ENCODE data around the gene KLHL10. TPM values are rescaled to one million over a fixed set of nuclear protein-coding genes. Genes with fewer than 3 reads are reported as not detected.
A peak's percentile ranks its signal among the peaks of the same experiment; 100 is the strongest.

KLHL10 gene
- total RNA-seq, 1 experiment from 2014 or later = not detected

DNA sequence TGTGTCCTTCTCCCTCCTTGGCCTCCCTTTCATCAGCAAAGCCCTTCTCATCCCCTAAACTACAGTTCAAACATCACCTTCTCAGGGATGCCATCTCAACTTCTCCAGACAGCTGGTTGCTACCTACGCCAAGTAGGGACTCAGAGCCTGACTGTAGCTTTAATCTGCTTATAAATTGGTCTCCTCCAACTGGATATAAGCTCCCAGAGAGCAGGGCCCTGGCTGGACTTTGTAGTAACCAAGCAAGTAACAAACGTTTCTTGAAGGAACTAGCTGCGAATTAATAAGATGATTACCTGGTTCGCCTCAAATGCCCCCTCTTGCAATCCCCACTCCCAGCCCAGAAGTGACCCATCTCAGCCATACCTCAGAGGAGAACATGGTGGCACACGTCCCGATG lies 45.1 kb downstream of the KLHL10 start:
- ChIA-PET POLR2A (ENCODE audit: unreplicated experiment) (no interaction called here), CTCF (no interaction called here)
- Histone ChIP-seq H3F3A (ENCODE audit: low read length, unreplicated experiment) (no peaks in the 10 kb centered on the region), H3K4me1 (ENCODE audit: insufficient read depth, low read length) (no peaks in the 10 kb centered on the region), H4K20me1 (ENCODE audit: low read length) (no peaks in the 10 kb centered on the region), H3K27ac (ENCODE audit: low read length) (no peak overlapping the region), H3K4me2 (ENCODE audit: low read length) (no peak overlapping the region), H3K79me2 (ENCODE audit: low read length) (no peaks in the 10 kb centered on the region), H3K9me3 (ENCODE audit: low read length) (no peaks in the 10 kb centered on the region), H2AFZ (ENCODE audit: low read length) (no peak overlapping the region), H3K36me3 (ENCODE audit: low read depth, low read length) (peaks cover 44% of the 10 kb centered on the region), H3K4me3 (ENCODE audit: low read length) (no peak overlapping the region), H3K27me3 (ENCODE audit: low read length) (no peaks in the 10 kb centered on the region), H3K9me2 (replicated peaks; ENCODE audit: low read length) (no peaks in the 10 kb centered on the region), H3K9ac (ENCODE audit: low read length) (no peak overlapping the region)
- TF ChIP-seq, protein P1, sequence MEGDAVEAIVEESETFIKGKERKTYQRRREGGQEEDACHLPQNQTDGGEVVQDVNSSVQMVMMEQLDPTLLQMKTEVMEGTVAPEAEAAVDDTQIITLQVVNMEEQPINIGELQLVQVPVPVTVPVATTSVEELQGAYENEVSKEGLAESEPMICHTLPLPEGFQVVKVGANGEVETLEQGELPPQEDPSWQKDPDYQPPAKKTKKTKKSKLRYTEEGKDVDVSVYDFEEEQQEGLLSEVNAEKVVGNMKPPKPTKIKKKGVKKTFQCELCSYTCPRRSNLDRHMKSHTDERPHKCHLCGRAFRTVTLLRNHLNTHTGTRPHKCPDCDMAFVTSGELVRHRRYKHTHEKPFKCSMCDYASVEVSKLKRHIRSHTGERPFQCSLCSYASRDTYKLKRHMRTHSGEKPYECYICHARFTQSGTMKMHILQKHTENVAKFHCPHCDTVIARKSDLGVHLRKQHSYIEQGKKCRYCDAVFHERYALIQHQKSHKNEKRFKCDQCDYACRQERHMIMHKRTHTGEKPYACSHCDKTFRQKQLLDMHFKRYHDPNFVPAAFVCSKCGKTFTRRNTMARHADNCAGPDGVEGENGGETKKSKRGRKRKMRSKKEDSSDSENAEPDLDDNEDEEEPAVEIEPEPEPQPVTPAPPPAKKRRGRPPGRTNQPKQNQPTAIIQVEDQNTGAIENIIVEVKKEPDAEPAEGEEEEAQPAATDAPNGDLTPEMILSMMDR (conservative IDR thresholded peaks at IDR 0.05; ENCODE audit: low read depth, low read length) = no peak
- no peak for TF ChIP-seq EZH2phosphoT487 (IDR thresholded peaks at IDR 0.05; ENCODE audit: borderline replicate concordance, low read length)
- TF ChIP-seq EZH2 (IDR thresholded peaks at IDR 0.05; ENCODE audit: low read length, unreplicated experiment) = no peak
- intact Hi-C loops (cut with micrococcal nuclease) = no loop called here
- no TSS peak for BruUV-seq (replicated peaks)
- ATAC-seq = no peak
- DNase-seq = no peak

DNA sequence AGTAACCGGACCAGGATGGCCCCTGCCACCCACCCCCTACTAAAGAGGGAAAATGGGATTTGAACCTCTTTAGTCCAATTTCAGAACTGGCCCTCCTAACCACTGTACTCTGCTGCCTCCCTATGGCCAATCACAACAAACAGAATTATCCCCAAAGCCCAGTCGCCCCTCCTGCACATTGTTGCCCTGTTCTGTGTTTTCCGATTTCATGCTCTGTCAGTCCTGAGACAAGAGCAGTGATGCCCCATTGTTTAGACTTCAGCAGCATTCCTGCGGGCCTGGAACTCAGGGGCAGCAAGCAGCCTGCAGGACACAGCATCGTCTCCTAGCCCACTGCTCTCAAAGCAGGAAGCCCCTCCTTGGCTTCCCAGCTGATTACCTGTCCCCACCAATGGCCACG lies 48.1 kb downstream of the KLHL10 start:
- intact Hi-C loops (cut with micrococcal nuclease) = no loop called here
- Histone ChIP-seq H3K27ac (ENCODE audit: low read length) (no peak overlapping the region), H3K4me1 (ENCODE audit: insufficient read depth, low read length) (no peaks in the 10 kb centered on the region), H4K20me1 (ENCODE audit: low read length) (no peaks in the 10 kb centered on the region), H3K4me3 (ENCODE audit: low read length) (no peak overlapping the region), H3K4me2 (ENCODE audit: low read length) (no peak overlapping the region), H3K36me3 (ENCODE audit: low read depth, low read length) (peaks cover 37% of the 10 kb centered on the region), H3K9ac (ENCODE audit: low read length) (no peak overlapping the region), H3K9me3 (ENCODE audit: low read length) (no peaks in the 10 kb centered on the region), H3F3A (ENCODE audit: low read length, unreplicated experiment) (no peaks in the 10 kb centered on the region), H3K27me3 (ENCODE audit: low read length) (no peaks in the 10 kb centered on the region), H3K79me2 (ENCODE audit: low read length) (no peaks in the 10 kb centered on the region), H3K9me2 (replicated peaks; ENCODE audit: low read length) (no peaks in the 10 kb centered on the region), H2AFZ (ENCODE audit: low read length) (no peak overlapping the region)
- ChIA-PET CTCF (no interaction called here), POLR2A (ENCODE audit: unreplicated experiment) (no interaction called here)
- DNase-seq (no peak), ATAC-seq (no peak)
- TF ChIP-seq, protein P1 (conservative IDR thresholded peaks at IDR 0.05; ENCODE audit: low read depth, low read length) = peak; percentile 48
- TF ChIP-seq EZH2phosphoT487 (IDR thresholded peaks at IDR 0.05; ENCODE audit: borderline replicate concordance, low read length) = no peak
- BruUV-seq (replicated peaks) = no TSS peak

DNA sequence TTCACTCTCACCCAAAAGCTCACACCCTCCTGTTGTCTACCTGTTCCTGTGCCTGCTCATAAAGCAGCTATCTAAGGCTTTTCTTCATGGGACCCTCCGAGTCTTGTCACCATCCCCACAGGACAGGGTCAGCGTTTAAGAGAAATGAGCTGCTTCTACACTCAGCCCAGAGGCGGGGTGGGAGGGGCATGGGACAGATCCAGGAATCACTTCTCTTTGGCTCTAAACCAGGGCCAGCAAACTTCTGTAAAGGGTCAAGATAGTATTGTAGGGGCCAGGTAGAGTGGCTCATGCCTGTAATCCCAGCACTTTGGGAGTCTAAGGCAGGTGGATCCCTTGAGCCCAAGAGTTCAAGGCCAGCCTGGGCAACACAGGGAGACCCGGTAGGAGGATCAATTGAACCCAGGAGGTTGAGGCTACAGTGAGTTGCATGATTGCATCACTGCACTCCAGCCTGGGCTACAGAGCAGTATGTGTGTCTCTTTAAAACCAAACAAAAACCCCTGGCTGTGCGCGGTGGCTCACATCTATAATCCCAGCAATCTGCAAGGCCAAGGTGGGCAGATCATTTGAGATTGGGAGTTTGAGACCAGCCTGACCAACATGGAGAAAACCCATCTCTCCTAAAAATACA lies 50.8 kb downstream of the KLHL10 start:
- H2AFZ ChIP-seq (ENCODE audit: low read length) = no peak overlapping the region
- H3K4me2 ChIP-seq (ENCODE audit: low read length) = no peak overlapping the region
- no peaks in the 10 kb centered on the region for H3F3A ChIP-seq (ENCODE audit: low read length, unreplicated experiment)
- ATAC-seq = no peak
- H4K20me1 ChIP-seq (ENCODE audit: low read length) = no peaks in the 10 kb centered on the region
- intact Hi-C loops (cut with micrococcal nuclease) = no loop called here
- H3K4me3 ChIP-seq (ENCODE audit: low read length) = no peak overlapping the region
- no peak overlapping the region for H3K27ac ChIP-seq (ENCODE audit: low read length)
- H3K9me2 ChIP-seq (replicated peaks; ENCODE audit: low read length) = no peaks in the 10 kb centered on the region
- H3K27me3 ChIP-seq (ENCODE audit: low read length) = no peaks in the 10 kb centered on the region
- BruUV-seq (replicated peaks) = no TSS peak
- H3K79me2 ChIP-seq (ENCODE audit: low read length) = no peaks in the 10 kb centered on the region
- DNase-seq = no peak
- H3K9me3 ChIP-seq (ENCODE audit: low read length) = no peaks in the 10 kb centered on the region
- ChIA-PET POLR2A (ENCODE audit: unreplicated experiment) (no interaction called here), CTCF (no interaction called here)
- no peaks in the 10 kb centered on the region for H3K4me1 ChIP-seq (ENCODE audit: insufficient read depth, low read length)
- no peak for TF ChIP-seq EZH2 (IDR thresholded peaks at IDR 0.05; ENCODE audit: low read length, unreplicated experiment)
- H3K9ac ChIP-seq (ENCODE audit: low read length) = no peak overlapping the region
- peaks cover 34% of the 10 kb centered on the region for H3K36me3 ChIP-seq (ENCODE audit: low read depth, low read length)

Measured in PC-3 (cell line).